Activated CD4-positive, alpha-beta T cell treated with anti-CD3 and anti-CD28 coated beads for 36 hours (primary cell): ENCODE data around the gene BTN2A1. TPM values are rescaled to one million over a fixed set of nuclear protein-coding genes. Genes with fewer than 3 reads are reported as not detected.
A peak's percentile ranks its signal among the peaks of the same experiment; 100 is the strongest.

Source experiments
- ATAC-seq: fragments of 200-7000 bp; cut with Tn5 transposase; one replicate; pipeline ENCODE4 v1.10.0; 2021; ENCODE audit warnings: mild to moderate bottlenecking, moderate library complexity
- CTCF ChIA-PET: fragments of 350-600 bp; sonication (Branson Sonifier 250); formaldehyde crosslinking; loops from one replicate; lab custom pipeline; 2021; ENCODE audit warnings: antibody characterized with exemption; lab: Charles Lee
- POLR2A ChIA-PET: fragments of 350-600 bp; sonication (Branson Sonifier 250); formaldehyde crosslinking; loops from one replicate; lab custom pipeline; 2021; ENCODE audit warnings: antibody characterized with exemption, inconsistent platforms; lab: Charles Lee
- DNase-seq: peaks from one replicate; pipeline ENCODE4 v3.0.0-alpha.2; 2020
- H3K27ac Mint-ChIP-seq: one replicate; pipeline ENCODE4 v1.8.0; 2021; ENCODE audit warnings: mixed read lengths
- H3K27me3 Mint-ChIP-seq: one replicate; pipeline ENCODE4 v1.8.0; 2021; ENCODE audit warnings: mixed read lengths
- H3K36me3 Mint-ChIP-seq: one replicate; pipeline ENCODE4 v1.8.0; 2021; ENCODE audit warnings: low read depth, mixed read lengths
- H3K4me1 Mint-ChIP-seq: one replicate; pipeline ENCODE4 v1.8.0; 2021; ENCODE audit warnings: mixed read lengths
- H3K4me3 Mint-ChIP-seq: one replicate; pipeline ENCODE4 v1.8.0; 2021; ENCODE audit warnings: mild to moderate bottlenecking, moderate library complexity, mixed read lengths
- H3K9me3 Mint-ChIP-seq: one replicate; pipeline ENCODE4 v1.8.0; 2021; ENCODE audit warnings: low read depth, mixed read lengths
- intact Hi-C, 2 experiments: fragments of 100-400 bp; cut with DNase I in 1 of 2; cut with micrococcal nuclease in 1 of 2; formaldehyde crosslinking; loops; one replicate each; pipeline versions ENCODE4 v1.14.2 to v1.15.1; 2022 to 2024; cut with DNase I, micrococcal nuclease
- total RNA-seq, 2 experiments: library from RNA; stranded (reverse); gene quantifications; one replicate each; pipeline ENCODE4 v1.2.3, GENCODE V29; 2021

BTN2A1 gene
- total RNA-seq, 2 experiments from 2014 or later = 17.3 to 17.5 TPM

DNA sequence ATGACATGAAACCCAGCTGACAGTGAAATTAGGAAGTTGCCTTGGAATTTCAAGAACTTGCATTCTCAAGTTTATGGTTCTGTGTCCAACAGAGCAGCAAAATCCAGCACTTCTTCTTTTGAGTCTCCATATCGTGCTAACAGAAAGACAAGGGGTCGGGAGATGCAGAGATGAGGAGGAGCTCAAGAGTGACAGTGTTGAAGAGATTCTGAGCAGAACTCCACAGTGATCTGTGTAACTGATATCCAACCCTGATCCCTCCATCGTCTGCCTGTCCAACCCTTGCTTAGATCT, 21.2 kb downstream of the BTN2A1 start:
- peaks cover 9% of the 10 kb centered on the region for H3K36me3 Mint-ChIP-seq
- no peaks in the 10 kb centered on the region for H3K9me3 Mint-ChIP-seq
- DNase-seq (no peak), ATAC-seq (no peak)
- no peaks in the 10 kb centered on the region for H3K27me3 Mint-ChIP-seq
- H3K4me3 Mint-ChIP-seq = no peak overlapping the region
- H3K27ac Mint-ChIP-seq = no peak overlapping the region
- intact Hi-C loops = no loop called here
- peaks cover 26% of the 10 kb centered on the region for H3K4me1 Mint-ChIP-seq
- ChIA-PET CTCF (no interaction called here), POLR2A (no interaction called here)

DNA sequence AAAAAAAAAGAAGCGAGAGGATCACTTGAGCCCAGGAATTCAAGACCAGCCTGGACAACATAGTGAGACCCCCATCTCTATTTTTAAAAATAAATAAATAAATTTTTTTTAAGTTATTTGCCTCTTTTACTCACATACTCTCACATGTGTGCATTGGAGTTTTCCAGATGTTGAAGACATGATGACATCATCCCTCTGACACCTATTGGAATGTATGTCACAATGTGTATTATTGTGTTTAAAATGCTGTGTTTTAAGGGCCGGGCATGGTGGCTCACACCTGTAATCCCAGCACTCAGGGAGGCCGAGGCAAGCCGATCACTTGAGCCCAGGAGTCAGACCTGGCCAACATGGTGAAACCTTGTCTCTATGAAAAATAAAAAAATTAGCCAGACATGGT, 24.6 kb downstream of the BTN2A1 start:
- H3K27me3 Mint-ChIP-seq = no peaks in the 10 kb centered on the region
- CTCF ChIA-PET = no interaction called here
- intact Hi-C loops = no loop called here

GRCh38 chr6:26483727-26484126, 26.0 kb downstream of the BTN2A1 start:
- ChIA-PET CTCF (interaction anchor here (0.7 kb wide), 1 partner anchor 155 kb away, joined by 3 read pairs; no protein-coding TSS in a partner anchor), POLR2A (no interaction called here)
- no peak for ATAC-seq
- no peak overlapping the region for H3K4me3 Mint-ChIP-seq
- no peak for DNase-seq
- no peaks in the 10 kb centered on the region for H3K4me1 Mint-ChIP-seq
- H3K27ac Mint-ChIP-seq = no peak overlapping the region
- peaks cover 8% of the 10 kb centered on the region for H3K9me3 Mint-ChIP-seq
- no peaks in the 10 kb centered on the region for H3K27me3 Mint-ChIP-seq
- H3K36me3 Mint-ChIP-seq = no peaks in the 10 kb centered on the region
- intact Hi-C loops = no loop called here

More for the DNA sequence above, 24.6 kb downstream of the BTN2A1 start:
- DNase-seq = no peak
- H3K4me3 Mint-ChIP-seq = no peak overlapping the region
- peaks cover 2% of the 10 kb centered on the region for H3K9me3 Mint-ChIP-seq
- POLR2A ChIA-PET = no interaction called here
- no peaks in the 10 kb centered on the region for H3K36me3 Mint-ChIP-seq
- no peak for ATAC-seq
- no peak overlapping the region for H3K27ac Mint-ChIP-seq
- H3K4me1 Mint-ChIP-seq = peaks cover 2% of the 10 kb centered on the region

DNA sequence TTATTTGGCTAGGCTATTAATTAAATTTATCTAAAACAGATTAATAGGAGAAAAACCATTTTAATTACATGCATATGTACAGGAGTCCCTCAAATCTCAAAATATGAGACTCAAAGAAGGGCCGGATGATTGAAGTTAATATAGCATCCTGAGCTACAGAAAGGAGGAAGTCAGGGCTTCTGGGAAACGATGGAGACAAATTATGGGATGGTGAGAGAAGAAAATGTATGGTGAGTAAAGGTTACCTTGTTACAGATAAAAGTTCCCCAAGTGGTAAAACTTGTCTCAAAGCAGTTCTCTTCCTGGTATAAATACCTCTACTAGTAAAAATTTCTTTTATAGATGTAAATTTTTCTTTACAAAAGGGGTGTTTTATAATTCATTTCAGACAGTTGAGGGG, 26.4 kb downstream of the BTN2A1 start:
- Mint-ChIP-seq H3K4me3 (no peak overlapping the region), H3K9me3 (peaks cover 8% of the 10 kb centered on the region), H3K4me1 (no peaks in the 10 kb centered on the region), H3K36me3 (no peaks in the 10 kb centered on the region), H3K27me3 (no peaks in the 10 kb centered on the region), H3K27ac (no peak overlapping the region)
- ChIA-PET POLR2A (no interaction called here), CTCF (interaction anchor here (0.7 to 1.2 kb wide), 2 partner anchors 10 to 155 kb away, joined by 3 to 5 read pairs; no protein-coding TSS in a partner anchor)
- DNase-seq = no peak
- ATAC-seq = no peak
- intact Hi-C loops = no loop called here

DNA sequence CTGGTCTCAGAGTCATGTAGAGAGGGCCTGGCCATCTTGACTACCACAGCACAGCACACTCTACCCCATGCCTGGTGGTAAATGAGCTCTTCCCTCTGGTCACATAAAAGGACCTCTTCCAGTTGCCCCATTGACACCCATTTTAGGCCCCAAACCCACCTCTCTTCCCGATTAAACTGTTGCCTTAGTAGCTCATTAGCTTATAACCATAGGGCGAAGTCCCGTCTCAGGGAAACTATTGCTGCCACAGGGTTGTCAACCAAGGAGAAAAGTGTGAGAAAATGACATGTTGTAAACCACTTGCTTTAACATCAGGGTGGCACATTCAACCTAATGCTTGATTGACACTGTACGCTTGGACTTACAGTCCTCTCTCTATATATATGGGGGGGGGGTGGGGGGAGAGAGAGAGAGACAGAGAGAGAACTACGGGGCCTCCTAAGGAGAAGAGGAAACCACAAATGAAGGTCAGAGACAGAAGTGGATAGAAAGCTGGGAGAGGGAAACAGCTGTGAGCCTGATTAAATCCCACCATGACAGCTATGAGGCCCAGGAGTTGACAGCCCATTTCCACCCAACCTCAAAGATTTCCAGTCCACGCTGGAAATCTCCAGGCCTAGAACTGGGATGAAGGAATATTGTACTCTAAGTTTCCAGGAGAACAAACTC, 27.5 kb downstream of the BTN2A1 start:
- H3K27ac Mint-ChIP-seq = no peak overlapping the region
- no peak overlapping the region for H3K4me3 Mint-ChIP-seq
- no peak for ATAC-seq
- CTCF ChIA-PET = interaction anchor here (0.8 to 1.2 kb wide), 2 partner anchors 10 to 11 kb away, joined by 3 to 5 read pairs; no protein-coding TSS in a partner anchor
- H3K9me3 Mint-ChIP-seq = peaks cover 8% of the 10 kb centered on the region
- intact Hi-C loops = no loop called here
- DNase-seq = no peak
- H3K36me3 Mint-ChIP-seq = no peaks in the 10 kb centered on the region
- POLR2A ChIA-PET = interaction anchor here (0.6 kb wide), 1 partner anchor 145 kb away, joined by 3 read pairs; no protein-coding TSS in a partner anchor
- H3K27me3 Mint-ChIP-seq = no peaks in the 10 kb centered on the region
- H3K4me1 Mint-ChIP-seq = no peaks in the 10 kb centered on the region

DNA sequence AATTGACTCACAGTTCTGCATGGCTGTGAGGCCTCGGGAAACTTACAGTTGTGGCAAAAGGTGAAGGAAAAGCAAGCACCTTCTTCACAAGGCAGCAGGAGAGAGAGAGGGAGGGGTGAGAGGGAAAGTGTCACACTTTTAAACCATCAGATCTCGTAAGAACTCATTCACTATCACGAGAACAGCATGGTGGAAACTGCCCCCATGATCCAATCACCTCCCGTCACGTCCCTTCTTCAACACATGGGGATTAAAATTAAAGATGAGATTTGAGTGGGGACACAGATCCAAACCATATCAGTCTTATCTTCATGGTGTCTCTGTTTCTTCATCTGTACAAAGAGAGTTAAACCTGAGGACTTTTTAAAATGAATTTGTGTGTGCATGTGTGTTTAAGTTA, 28.6 kb downstream of the BTN2A1 start:
- H3K27me3 Mint-ChIP-seq = no peaks in the 10 kb centered on the region
- H3K4me3 Mint-ChIP-seq = no peak overlapping the region
- intact Hi-C loops = no loop called here
- ChIA-PET CTCF (no interaction called here), POLR2A (no interaction called here)
- ATAC-seq = no peak
- no peak for DNase-seq
- peaks cover 4% of the 10 kb centered on the region for H3K4me1 Mint-ChIP-seq
- no peaks in the 10 kb centered on the region for H3K36me3 Mint-ChIP-seq
- H3K9me3 Mint-ChIP-seq = peaks cover 8% of the 10 kb centered on the region
- H3K27ac Mint-ChIP-seq = no peak overlapping the region

DNA sequence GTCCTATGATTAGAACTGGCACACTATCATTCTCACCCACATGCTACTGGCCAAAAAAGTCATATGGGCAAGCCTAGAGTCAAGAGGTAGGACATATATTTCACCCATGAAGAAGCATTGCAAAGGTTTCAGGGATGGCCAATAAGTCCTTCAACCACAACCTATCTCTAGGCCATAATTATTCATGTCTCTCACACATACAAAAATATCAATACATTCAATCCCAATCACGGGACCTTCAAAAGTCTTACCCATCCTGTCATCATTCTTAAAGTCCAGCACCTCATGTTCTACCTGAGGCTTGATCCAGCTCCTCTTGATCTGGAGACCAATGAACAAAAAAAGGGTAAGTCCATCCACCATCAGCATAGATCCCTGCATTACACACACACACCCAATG, 29.7 kb downstream of the BTN2A1 start:
- intact Hi-C loops = no loop called here
- Mint-ChIP-seq H3K27me3 (no peaks in the 10 kb centered on the region), H3K9me3 (peaks cover 8% of the 10 kb centered on the region), H3K4me3 (no peak overlapping the region), H3K36me3 (no peaks in the 10 kb centered on the region), H3K4me1 (peaks cover 4% of the 10 kb centered on the region), H3K27ac (no peak overlapping the region)
- ChIA-PET CTCF (no interaction called here), POLR2A (no interaction called here)
- DNase-seq (no peak), ATAC-seq (no peak)

DNA sequence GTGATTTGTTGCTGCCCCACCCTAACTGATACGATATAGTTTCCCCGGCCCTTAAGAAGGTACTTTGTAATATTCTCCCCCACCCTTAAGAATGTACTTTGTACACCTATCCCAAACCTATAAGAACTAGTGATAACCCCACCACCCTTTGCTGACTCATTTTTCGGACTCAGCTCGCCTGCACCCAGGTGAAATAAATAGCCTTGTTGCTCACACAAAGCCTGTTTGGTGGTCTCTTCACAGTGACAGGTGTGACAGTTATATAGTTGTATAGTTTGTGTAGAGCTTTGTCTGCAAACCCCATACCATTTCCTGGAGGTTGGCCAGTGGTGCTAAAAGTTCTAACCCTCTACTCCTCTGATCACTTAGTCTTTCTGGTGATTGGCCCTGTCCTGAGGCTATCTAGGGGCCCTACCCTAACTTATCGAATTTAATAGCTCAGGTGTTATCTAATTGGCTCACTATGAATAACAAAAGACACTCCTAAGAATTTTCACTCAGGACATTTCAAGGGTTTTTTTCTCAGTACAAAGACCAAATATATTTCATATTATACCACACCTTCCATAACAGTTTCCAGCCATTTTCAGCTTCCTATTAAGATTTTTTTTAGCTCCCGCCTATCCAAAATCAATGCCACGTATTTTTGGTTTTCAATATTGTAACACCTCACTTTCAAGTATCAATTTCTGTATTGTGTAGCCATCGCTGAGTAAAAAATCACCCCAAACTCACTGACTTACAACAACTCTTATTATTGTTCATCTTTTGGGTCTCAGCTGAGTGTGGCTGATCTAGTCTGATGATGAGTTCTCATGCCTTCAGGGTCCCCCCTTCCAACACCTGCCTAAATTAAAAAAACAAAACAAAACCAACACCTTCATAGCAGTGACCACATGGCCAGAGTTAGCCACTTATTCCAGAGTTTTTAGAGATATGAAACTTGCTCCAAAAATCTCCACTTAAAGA, 32.5 kb downstream of the BTN2A1 start:
- POLR2A ChIA-PET = no interaction called here
- no peak for DNase-seq
- Mint-ChIP-seq H3K4me3 (no peak overlapping the region), H3K27me3 (no peaks in the 10 kb centered on the region), H3K4me1 (peaks cover 10% of the 10 kb centered on the region), H3K9me3 (peaks cover 8% of the 10 kb centered on the region), H3K36me3 (no peaks in the 10 kb centered on the region), H3K27ac (no peak overlapping the region)
- peak; percentile 49 for ATAC-seq
- intact Hi-C loops = no loop called here
- CTCF ChIA-PET = interaction anchor here (0.6 to 2.1 kb wide), 3 partner anchors 14 to 1440 kb away, joined by 3 to 9 read pairs (median 5); no protein-coding TSS in a partner anchor

GRCh38 chr6:26491604-26492003, 33.8 kb downstream of the BTN2A1 start:
- no peak overlapping the region for H3K4me3 Mint-ChIP-seq
- ATAC-seq (no peak), DNase-seq (no peak)
- H3K9me3 Mint-ChIP-seq = peaks cover 8% of the 10 kb centered on the region
- ChIA-PET CTCF (interaction anchor here (2.1 kb wide), 1 partner anchor 18 kb away, joined by 9 read pairs; no protein-coding TSS in a partner anchor), POLR2A (no interaction called here)
- H3K36me3 Mint-ChIP-seq = no peaks in the 10 kb centered on the region
- intact Hi-C loops = no loop called here
- peaks cover 10% of the 10 kb centered on the region for H3K4me1 Mint-ChIP-seq
- no peaks in the 10 kb centered on the region for H3K27me3 Mint-ChIP-seq
- H3K27ac Mint-ChIP-seq = no peak overlapping the region

- H3K27me3 Mint-ChIP-seq = no peaks in the 10 kb centered on the region
- CTCF ChIA-PET = no interaction called here
- H3K36me3 Mint-ChIP-seq = no peaks in the 10 kb centered on the region
- DNase-seq = no peak
- no peaks in the 10 kb centered on the region for H3K9me3 Mint-ChIP-seq
- ATAC-seq = peak; percentile 71
- intact Hi-C loops = no loop called here
- POLR2A ChIA-PET = no interaction called here
- H3K27ac Mint-ChIP-seq = no peak overlapping the region
- no peak overlapping the region for H3K4me3 Mint-ChIP-seq
- peaks cover 10% of the 10 kb centered on the region for H3K4me1 Mint-ChIP-seq
Observed at GRCh38 chr6:26493258-26493657, 35.5 kb downstream of the BTN2A1 start.

DNA sequence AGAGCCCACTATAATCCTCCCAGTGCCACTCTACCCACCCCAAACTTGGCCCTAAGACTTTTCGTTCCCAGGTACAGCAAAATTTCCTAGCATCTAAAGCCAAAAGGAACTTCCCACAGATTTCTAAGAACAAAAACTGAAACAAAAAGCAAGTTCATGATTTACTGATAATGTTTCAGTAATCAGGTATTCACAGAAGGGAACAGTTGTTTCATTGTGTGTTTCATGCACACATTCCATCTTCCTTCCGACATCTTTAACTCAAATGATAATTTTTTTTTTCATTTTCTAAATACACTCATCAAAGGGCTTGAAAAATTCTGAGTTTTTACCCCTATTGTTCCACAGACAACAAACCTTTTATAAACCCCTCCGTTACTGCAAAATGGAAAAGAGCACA, 36.4 kb downstream of the BTN2A1 start:
- H3K9me3 Mint-ChIP-seq = no peaks in the 10 kb centered on the region
- H3K36me3 Mint-ChIP-seq = no peaks in the 10 kb centered on the region
- ChIA-PET CTCF (interaction anchor here (0.6 to 1.0 kb wide), 2 partner anchors 10 to 21 kb away, joined by 3 to 4 read pairs; no protein-coding TSS in a partner anchor), POLR2A (no interaction called here)
- H3K27ac Mint-ChIP-seq = peak overlapping the region; percentile 3
- peaks cover 10% of the 10 kb centered on the region for H3K4me1 Mint-ChIP-seq
- ATAC-seq (no peak), DNase-seq (no peak)
- no peak overlapping the region for H3K4me3 Mint-ChIP-seq
- no peaks in the 10 kb centered on the region for H3K27me3 Mint-ChIP-seq
- intact Hi-C loops = no loop called here
